HepG2 (cell line): Measurements from ENCODE around the gene TEX19. TPM values are rescaled to one million over a fixed set of nuclear protein-coding genes. Genes with fewer than 3 reads are reported as not detected.
"Not testable (repeated sequence)": the region's sequence is repeated elsewhere in the genome, so short reads cannot be mapped to it uniquely, and the experiment has no call there.

ENCODE experiments used
- ATAC-seq: fragments of 200-7000 bp; cut with Tn5 transposase; 3 replicates; pipeline ENCODE4 v1.9.1; 2020; ENCODE audit warnings: mild to moderate bottlenecking, moderate library complexity
- BruUV-seq: library from RNA; stranded (reverse); fragments of 400-500 nt; replicated peaks from 2 replicates; lab custom pipeline; 2021; lab: Mats Ljungman, UMichigan
- CTCF ChIA-PET: fragments of 300-600 bp; formaldehyde crosslinking; extraction: SDS; loops from one replicate; lab custom pipeline; 2021; ENCODE audit warnings: low total read pairs, inconsistent platforms, low intra/inter-chr PET ratio; lab: Yijun Ruan, JAX
- POLR2A ChIA-PET: fragments of 350-600 bp; sonication (Branson Sonifier 250); formaldehyde crosslinking; loops from one replicate; lab custom pipeline; 2020; ENCODE audit warnings: antibody characterized with exemption, inconsistent platforms; lab: Yijun Ruan, JAX
- DNase-seq: peaks from one replicate; pipeline ENCODE4 v3.0.0-alpha.2; 2015; ENCODE audit warnings: low spot score
- FAIRE-seq: peaks from 3 replicates; lab custom pipeline; 2011; peaks lifted over from hg19 to GRCh38; lab: Jason Lieb, UNC
- H2AFZ ChIP-seq: one replicate; pipeline ENCODE4 v1.6.1; 2011; ENCODE audit warnings: low read length, inconsistent platforms
- H3K27ac ChIP-seq: fragments of 300-600 bp; 3 replicates; pipeline ENCODE4 v1.8.0; 2011; ENCODE audit warnings: mixed run types, mild to moderate bottlenecking, mixed read lengths, low read length, inconsistent platforms; ENCODE audit not compliant: insufficient read depth; ENCODE audit errors: extremely low read length
- H3K27me3 ChIP-seq, 2 experiments: fragments of 200-600 bp in 1 of 2; 2 replicates in 1 of 2; 3 replicates in 1 of 2; pipeline versions ENCODE4 v1.6.0 to v1.8.0; 2011; ENCODE audit warnings: low read length in 2 of 2, mild to moderate bottlenecking in 2 of 2, moderate library complexity in 2 of 2, inconsistent platforms in 1 of 2; ENCODE audit not compliant: insufficient read depth in 2 of 2, control insufficient read depth in 1 of 2
- H3K36me3 ChIP-seq, 2 experiments: fragments of 200-600 bp in 1 of 2; replicated peaks in 1 of 2; 2 replicates in 1 of 2; 3 replicates in 1 of 2; pipeline versions ENCODE4 v1.5.1 to v1.8.0; 2011; ENCODE audit warnings: low read length in 2 of 2, inconsistent platforms in 1 of 2; ENCODE audit not compliant: insufficient read depth in 2 of 2, control insufficient read depth in 1 of 2
- H3K4me1 ChIP-seq: 2 replicates; pipeline ENCODE4 v1.5.1; 2012; ENCODE audit warnings: low read length, inconsistent platforms; ENCODE audit not compliant: insufficient read depth
- H3K4me2 ChIP-seq: 2 replicates; pipeline ENCODE4 v1.6.0; 2011; ENCODE audit warnings: low read depth, low read length, inconsistent platforms
- H3K4me3 ChIP-seq, 3 experiments: fragments of 200-600 bp in 1 of 3; sonication (generic), shearing (Covaris generic) in 1 of 3; replicated peaks in 1 of 3; 2 replicates each; pipeline ENCODE4 v1.5.1; 2011 to 2016; ENCODE audit warnings: low read length in 3 of 3, inconsistent platforms in 2 of 3, low read depth in 2 of 3, mild to moderate bottlenecking in 2 of 3, control low read depth in 1 of 3, mixed read lengths in 1 of 3; ENCODE audit not compliant: insufficient read depth in 1 of 3
- H3K79me2 ChIP-seq: one replicate; pipeline ENCODE4 v1.6.1; 2011; ENCODE audit warnings: low read length, inconsistent platforms; ENCODE audit not compliant: insufficient read depth
- H3K9ac ChIP-seq: 2 replicates; pipeline ENCODE4 v1.6.0; 2011; ENCODE audit warnings: mild to moderate bottlenecking, low read depth, low read length, inconsistent platforms; ENCODE audit not compliant: insufficient read depth
- H3K9me3 ChIP-seq: 2 replicates; pipeline ENCODE4 v1.5.1; 2012; ENCODE audit warnings: mild to moderate bottlenecking, low read length
- H4K20me1 ChIP-seq: 2 replicates; pipeline ENCODE4 v1.6.0; 2011; ENCODE audit warnings: inconsistent platforms, mild to moderate bottlenecking, low read length, moderate library complexity; ENCODE audit not compliant: insufficient read depth
- KDM5B ChIP-seq: sonication (generic); formaldehyde crosslinking; IDR thresholded peaks from 2 replicates; pipeline ENCODE4 v1.4.0; 2020; ENCODE audit warnings: missing genetic modification reagents, mild to moderate bottlenecking, borderline replicate concordance
- NFKBIZ ChIP-seq: IDR thresholded peaks from 2 replicates; pipeline ENCODE4 v1.6.1; 2018; ENCODE audit warnings: missing genetic modification reagents, missing compliant biosample characterization
- PRDM4 ChIP-seq: sonication (generic); formaldehyde crosslinking; IDR thresholded peaks from 2 replicates; pipeline ENCODE4 v1.9.0; 2021; ENCODE audit warnings: missing genetic modification reagents, borderline replicate concordance
- WGBS: methylation state at CpG from one replicate; pipeline ENCODE4 v1.1.6; 2017; ENCODE audit warnings: low lambda C conversion rate; 5-methylcytosine and 5-hydroxymethylcytosine counted together
- in situ Hi-C: cut with HindIII; loops from 2 replicates; pipeline ENCODE4 v1.10.0; 2017; ENCODE audit warnings: low pct_unique_long_range_greater_than_20kb; ENCODE audit not compliant: extremely low pct_ligation_motif_present
- intact Hi-C: fragments of 100-400 bp; cut with micrococcal nuclease; formaldehyde crosslinking; loops from one replicate; pipeline ENCODE4 v1.10.0; 2022; ENCODE audit not compliant: unreplicated experiment
- polyA plus RNA-seq, 8 experiments: library from polyadenylated mRNA; depleted of rRNA in 3 of 8; stranded (reverse) in 7 of 8; unstranded in 1 of 8; fragments of >200 nt; fragmentation: Illumina TruSeq in 4 of 8; extraction: Trizol in 4 of 8; gene quantifications; 2 replicates each; pipeline versions ENCODE4 v1.2.1 to v1.2.3, GENCODE V29; 2011 to 2016; ENCODE audit warnings: low read depth in 4 of 8, missing spikeins in 1 of 8, mixed read lengths in 1 of 8; ENCODE audit not compliant: insufficient read depth in 1 of 8
- total RNA-seq, 5 experiments: library from RNA; depleted of rRNA; stranded (reverse); fragments of >200 nt; fragmentation: Illumina TruSeq; extraction: Trizol; gene quantifications; 2 replicates each; pipeline ENCODE4 v1.2.3, GENCODE V29; 2016; ENCODE audit warnings: low read depth in 1 of 5

The TEX19 gene
- total and polyA plus RNA-seq, 2 of the 13 experiments (the other 11 are each of a cell fraction or from before 2014, with no cell fraction given) = 1.3 to 6.0 TPM

- TF ChIP-seq NFKBIZ (CRISPR knock-in tag) (no peak), KDM5B (peak; percentile 3; the same call in 1 of the 2 replicates), PRDM4 (no peak)
Observed at GRCh38 chr17:82357394-82357793, 1.7 kb upstream of the TEX19 start (continued).

GRCh38 chr17:82359451-82360074 is 516 bp downstream of the TEX19 start:
- ATAC-seq, BruUV-seq, H2AFZ ChIP-seq, H3K4me3 ChIP-seq, intact Hi-C loops, H4K20me1 ChIP-seq, FAIRE-seq, H3K27me3 ChIP-seq, H3K36me3 ChIP-seq, H3K9me3 ChIP-seq, H3K9ac ChIP-seq, DNase-seq, H3K4me2 ChIP-seq, CTCF ChIA-PET, H3K79me2 ChIP-seq, H3K27ac ChIP-seq: not testable (repeated sequence)
- in situ Hi-C loops = loop anchor here (10.0 kb wide), 1 partner anchor 195 kb away; no protein-coding TSS in a partner anchor
- POLR2A ChIA-PET = interaction anchor here (1.7 kb wide), 1 partner anchor 53 kb away, joined by 3 read pairs; no protein-coding TSS in a partner anchor
- WGBS = 37% methylated on average over 1 of the region's 1 CpG
- H3K4me1 ChIP-seq = peaks cover 53% of the 10 kb centered on the region
